Hepatocyte (in vitro differentiated cells): ENCODE results near the gene LRRC28.

Experiments used
- CTCF ChIP-seq: fragments of 200-600 bp; sonication (generic); IDR thresholded peaks from 2 replicates; pipeline ENCODE4 v1.5.1; 2016; ENCODE audit warnings: antibody characterized with exemption, mild to moderate bottlenecking; ENCODE audit not compliant: poor library complexity
- EZH2 ChIP-seq: fragments of 200-600 bp; sonication (generic); IDR thresholded peaks from 2 replicates; pipeline ENCODE4 v1.6.1; 2016; ENCODE audit warnings: antibody characterized with exemption, mild to moderate bottlenecking, borderline replicate concordance
- EZH2phosphoT487 ChIP-seq: fragments of 200-600 bp; sonication (generic); IDR thresholded peaks from one replicate; pipeline ENCODE4 v1.6.1; 2018; ENCODE audit warnings: antibody characterized with exemption, mild to moderate bottlenecking, low read depth, moderate library complexity; ENCODE audit not compliant: unreplicated experiment, severe bottlenecking

- no peak for TF ChIP-seq EZH2
- TF ChIP-seq CTCF, result no peak
- no peak for TF ChIP-seq EZH2phosphoT487
Measured at GRCh38 chr15:99399618-99400017, 148.3 kb downstream of the LRRC28 start.
